Stimulated activated CD8-positive, alpha-beta memory T cell treated with anti-CD3 and anti-CD28 coated beads, Interleukin-12 subunit alpha, Interleukin-12 subunit beta, amount 100 ng/mL, for 4 hours (primary cell): ENCODE results near the gene TICRR.

Experiments used
- DNase-seq: peaks from one replicate; pipeline ENCODE4 v3.0.0-alpha.2; 2020; ENCODE audit warnings: low read depth

Gene TICRR

DNA sequence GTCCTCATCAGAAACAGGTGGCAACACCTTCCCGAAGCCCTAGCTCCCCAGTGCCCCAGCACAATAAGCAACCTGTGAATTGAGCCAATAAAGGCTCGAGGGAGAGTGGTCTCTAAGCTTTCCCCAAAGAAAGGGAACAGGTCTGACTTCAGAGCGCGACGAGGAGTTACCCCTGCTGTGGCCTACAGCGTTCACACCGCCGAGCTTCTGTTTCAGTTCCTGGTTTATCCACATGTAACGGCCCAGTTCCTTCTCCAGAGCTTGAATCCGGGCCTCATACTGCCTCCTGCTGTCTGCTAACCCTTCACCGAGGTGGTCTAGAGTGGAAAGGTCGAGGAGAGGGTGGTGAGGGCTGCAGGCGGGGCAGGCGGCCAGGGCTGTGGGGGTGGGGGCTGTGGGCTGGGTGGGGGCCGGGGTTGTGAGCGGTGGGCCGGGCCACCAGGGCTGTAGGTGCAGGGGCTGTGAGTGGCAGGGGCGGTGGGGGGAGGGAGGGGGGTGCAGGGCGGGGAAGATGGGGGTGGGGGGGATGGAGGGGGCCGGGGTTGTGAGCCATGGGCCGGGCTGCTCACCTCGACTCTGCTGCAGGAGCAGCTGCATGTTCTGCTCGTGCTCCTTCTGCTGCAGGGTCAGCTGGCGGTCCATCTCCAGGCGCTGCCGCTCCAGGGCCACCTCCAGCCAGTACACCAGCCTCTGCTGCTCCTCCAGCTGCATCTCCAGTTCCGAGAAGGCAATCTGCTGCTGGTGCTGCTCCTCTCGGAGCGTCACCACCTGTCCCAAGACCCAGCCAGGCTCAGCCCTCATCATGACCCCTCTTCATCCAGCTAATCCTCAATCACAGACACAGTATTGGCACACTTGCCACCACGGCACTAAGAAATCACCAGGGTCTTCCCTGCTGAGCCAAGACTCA is 53.8 kb downstream of the TICRR start:
- no peak for DNase-seq

DNA sequence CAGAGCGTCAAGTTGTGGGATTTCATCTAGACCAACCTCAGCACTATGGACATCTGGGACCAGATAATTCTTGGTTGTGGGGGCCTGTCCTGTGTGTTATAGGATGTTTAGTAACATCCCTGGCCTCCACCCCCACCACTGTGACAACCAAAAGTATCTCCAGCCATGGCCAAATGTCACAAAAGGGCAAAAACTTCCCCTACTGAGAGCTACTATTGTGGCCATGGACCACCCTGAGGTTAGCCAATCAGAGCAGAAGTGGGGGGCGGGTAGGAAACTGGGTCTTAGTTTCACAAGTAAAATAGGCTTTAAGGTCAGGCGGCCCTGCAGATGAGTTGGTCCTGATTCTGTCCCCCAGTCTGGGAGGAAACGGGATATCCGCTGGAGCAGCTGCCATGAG is 54.6 kb downstream of the TICRR start:
- DNase-seq, result no peak

DNA sequence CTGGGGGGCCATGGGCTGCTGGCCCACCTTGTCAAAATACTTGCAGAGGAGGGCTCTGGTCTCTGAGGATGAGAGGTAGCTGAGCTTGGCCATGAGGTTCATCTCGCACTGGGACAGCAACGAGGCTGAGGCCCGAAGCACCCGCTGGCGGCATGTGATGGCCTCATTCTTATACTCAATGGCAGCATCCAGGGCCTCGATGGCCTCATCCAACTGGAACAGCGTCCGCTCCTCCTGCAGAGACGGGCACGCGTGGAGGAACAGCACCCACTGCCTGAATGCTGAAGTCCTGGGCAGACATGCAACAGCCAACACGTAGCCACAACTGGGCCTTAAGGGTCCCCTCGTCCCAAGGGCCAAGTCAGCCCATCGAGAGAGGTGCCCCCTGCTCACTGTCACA is 55.0 kb downstream of the TICRR start:
- no peak for DNase-seq

DNA sequence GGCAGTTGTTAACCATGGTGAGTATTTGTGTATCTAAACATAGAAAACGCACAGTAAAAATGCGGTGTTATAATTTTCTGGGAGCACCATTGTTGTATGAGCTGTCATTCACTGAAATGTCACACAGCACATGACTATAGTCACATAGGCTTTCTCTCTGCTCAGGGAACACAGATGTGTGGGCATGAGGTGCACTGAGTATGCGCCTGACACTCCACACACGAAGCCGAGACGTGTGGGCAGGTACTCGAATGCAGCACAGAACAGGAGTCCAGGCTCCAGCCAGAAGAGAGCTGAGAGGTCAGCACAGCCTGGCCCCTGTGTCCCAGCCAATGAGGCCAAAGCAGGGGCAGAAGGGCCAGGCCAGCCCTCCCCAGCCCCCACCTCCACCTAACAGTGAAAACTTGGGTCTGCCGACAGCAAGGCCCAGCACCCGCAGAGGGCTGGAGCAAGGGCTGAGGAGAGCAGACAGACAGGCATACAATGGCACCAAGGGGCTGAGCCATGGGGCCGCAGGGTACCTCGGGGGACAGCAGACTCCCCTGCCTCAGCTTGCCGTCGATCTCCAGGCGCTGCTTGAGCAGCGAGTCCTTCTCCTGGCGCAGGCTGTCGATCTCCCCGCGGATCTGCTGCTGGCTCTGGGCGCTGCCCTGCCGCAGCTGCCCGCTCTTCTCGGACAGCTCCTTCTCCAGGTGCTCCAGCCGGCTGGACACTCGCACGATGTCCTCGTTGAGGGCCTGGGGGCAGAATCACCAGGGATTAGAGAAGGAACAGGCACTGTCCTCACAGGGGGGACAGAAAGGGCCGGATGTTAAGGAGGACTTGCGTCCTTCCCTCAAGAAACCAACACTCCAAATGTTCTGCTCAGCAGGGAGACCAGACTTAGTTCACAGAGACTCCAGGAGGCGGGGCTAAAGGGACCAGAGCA is 56.0 kb downstream of the TICRR start:
- no peak for DNase-seq

DNA sequence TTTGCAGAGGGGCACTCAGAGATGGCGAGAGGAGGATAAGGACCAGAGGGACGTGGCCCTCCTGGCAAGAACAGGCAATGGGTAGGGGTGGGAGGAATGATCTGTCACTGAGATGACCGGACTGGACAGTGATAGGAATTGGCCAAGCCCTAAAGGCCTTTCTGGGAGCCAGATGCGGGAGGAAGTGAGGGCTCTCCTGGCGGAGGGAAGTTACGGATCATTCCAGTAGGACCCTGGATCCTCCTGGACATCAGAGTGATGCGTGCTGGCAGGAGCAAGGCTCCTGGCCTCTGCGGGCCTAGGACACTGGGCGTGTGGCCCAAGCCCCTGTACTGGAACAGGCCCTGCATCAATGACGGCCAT is 56.6 kb downstream of the TICRR start:
- no peak for DNase-seq

DNA sequence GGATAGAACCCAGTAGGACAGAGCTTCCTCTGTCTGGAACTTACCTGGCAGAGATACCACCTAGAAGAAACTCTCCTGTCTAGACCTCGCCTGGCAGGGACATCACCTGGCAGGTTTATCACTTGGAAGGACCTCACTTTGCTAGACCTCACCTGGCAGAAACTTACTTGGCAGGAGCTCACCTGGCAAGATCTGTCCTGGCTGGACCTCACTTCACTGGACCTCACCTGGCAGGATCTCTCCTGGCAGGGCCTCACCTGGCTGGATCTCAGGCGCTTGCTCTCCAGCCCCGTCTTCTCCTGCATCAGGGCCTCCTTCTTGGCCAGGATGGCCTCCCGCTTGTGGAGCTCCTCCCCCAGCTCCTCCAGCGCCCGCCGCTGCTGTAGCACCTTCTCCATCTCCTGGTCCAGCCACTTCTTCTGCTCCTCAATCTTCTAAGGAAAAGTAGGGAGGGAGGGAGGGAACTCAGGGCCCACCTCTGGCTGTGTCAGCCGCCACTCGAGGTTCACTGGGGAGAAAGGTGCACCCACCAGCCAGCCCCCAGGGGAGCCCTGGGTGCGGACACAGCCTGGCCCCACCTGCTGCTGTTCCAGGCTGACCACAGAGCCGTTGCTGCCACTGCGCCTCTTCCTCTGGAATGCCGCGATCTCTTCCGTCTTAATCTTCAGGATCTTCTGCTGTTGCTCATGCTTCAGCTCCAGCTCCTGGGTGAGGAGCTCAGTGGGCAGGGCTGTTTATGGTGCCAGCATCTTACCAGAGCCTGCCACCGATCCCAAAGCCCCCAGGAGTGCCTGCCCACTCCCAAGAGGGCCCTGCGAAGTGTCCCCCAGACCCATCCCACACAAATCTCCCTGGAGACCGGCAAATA is 57.5 kb downstream of the TICRR start:
- no peak for DNase-seq

DNA sequence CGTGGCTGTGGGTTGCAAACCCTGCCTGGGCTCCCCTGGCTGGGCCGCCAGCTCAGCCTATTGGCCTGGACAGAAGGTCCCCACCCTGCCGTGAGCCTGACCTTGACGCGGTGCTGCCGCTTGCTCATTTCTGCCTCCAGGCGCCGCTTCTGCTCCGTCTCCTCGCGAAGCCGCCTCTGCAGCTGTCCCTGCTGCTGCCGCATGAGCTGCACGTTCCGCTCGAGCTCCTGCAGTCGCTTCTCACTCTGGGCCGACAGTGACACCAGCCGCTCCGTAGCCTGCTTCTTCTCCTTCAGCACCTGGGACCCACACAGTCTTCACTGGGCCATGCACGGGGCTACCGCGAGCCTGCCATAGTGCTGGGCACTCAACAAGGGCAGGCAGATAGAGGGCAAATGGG is 58.3 kb downstream of the TICRR start:
- DNase-seq, result no peak

DNA sequence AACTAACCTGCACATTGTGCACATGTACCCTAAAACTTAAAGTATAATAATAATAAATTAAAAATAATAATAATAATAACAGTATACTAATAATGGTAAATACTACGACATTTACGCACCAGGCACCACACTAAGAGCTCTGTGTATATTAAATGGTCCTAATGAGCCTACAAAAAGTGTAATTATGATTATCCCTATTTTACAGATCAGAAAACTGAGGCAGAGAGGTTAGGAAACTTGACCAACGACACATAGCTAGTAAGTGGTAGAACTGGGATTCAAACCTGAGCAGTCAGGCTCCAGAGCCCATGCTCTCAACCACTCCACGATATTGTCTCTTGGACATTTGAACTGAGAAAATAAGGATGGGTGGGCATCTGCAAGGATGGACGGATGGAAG is 65.0 kb downstream of the TICRR start:
- DNase-seq, result no peak

DNA sequence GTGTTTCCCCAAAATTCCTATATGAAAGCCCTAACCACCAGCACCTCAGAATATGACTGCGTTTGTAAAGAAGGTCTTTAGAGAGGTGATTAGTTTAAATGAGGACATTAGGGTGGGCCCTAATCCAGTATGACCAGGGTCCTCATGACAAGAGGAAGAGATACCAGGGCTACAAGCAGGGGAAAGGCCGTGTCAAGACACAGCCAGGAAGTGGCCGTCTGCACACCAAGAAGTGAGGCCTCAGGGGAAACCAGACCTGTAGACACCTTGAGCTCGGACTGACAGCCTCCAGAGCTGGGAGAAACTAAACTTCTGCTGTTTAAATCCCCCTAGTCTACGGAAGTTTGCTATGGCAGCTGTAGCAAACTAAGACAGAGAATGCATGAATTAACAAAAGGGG is 65.8 kb downstream of the TICRR start:
- no peak for DNase-seq

DNA sequence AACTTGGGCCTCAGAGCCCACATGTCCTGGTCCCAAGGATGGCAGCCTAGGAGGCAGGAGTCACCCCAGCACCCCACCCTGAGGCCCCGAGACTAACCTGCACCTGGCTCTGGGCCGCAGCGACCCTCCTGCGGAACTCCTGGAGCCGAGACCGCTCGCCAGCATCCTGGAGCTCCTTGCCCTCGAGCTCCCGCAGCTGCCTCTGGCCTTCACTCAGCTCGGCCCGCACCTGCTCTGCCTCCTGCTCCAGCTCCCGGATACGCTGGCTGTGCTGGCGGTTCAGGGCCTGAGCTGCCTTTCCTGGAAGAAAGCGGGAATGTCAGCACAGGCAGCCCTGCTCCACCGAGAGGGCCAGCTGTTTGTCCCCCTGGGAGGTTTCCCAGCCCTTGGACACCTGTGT is 66.8 kb downstream of the TICRR start:
- DNase-seq, result no peak

DNA sequence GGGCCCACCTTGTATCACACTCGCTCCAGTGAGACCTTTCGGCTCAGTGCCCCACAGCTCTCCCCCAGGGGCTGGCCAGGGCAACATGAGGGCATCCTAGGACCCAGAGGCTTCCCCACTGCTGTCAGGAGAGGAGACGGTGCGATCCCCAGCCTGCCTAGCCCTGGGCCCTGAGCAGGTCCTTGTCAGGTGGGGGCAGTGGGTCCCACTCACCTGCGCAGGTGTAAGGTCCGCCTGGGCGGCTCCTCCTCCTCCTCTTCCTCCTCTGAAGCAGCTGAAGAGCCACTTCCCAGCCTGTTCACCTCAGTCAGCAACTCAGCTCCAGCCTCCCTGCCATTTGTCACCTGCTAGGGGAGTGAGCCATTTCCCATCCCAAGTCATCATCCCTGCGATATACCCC is 70.4 kb downstream of the TICRR start:
- no peak for DNase-seq

DNA sequence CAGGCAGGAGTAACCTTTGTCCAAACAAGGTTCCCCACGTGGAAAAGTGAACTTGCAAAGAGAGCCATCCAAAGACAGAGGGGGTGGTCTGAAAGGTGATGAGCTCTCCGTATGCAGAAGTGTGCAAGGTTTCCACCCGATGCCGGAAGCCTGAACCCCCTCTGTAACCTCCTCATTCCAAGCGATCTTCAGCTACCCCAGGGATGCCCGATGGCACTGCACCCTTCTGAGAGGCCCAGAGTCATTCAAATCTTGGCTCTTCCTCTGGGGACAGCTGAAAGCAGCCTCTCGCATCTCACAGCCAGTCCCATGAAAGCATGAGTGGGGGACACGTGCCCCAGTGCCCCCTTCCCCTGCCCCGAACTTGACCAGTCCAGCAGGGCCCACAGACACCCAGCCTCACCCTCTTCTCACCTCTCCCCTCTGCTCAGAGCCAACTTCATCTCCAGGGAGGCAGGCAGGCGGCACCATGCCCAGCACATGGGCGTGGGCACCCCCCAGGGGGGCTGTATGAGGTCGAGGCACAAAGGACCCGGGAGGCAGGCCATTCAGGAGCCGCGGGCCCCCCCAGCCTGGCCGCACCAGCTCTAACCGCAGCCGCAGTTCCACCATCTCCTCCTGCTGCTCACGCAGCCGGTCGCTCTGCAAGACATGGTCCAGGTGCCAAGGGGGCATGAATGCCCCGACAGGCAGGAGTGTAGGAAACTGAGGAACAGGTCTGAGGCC is 71.3 kb downstream of the TICRR start:
- DNase-seq, result no peak

DNA sequence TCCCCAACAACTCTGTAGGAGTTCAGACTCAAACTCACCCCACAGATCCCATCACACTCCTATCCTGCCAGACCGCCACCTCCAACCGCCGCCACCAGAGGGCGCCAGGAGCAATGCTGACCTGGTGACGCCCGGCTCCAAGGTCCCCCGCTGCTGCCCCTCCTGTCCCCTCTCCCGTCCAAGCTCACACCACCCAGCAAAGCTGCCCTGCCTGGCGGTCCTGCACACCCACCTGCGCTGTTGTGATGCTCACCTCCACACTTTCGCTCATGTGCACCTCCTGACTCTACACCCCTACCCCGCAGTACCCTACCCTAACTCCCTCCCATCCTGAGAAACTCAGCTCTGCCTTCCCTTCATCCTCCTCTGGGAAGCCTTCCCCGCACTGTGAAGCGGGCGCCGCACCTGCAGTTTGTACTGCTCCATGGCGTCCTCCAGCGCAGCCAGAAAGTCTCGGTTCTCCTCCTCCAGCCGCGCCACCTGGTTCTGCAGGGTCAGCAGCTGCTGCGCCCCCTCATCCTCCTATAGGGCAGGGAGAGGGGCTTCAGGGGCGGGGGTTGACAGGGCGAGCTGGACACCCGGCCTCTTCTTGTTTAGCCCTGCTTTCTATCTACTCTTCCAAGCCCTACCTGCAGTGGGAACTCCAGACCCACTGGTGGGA is 72.1 kb downstream of the TICRR start:
- no peak for DNase-seq

DNA sequence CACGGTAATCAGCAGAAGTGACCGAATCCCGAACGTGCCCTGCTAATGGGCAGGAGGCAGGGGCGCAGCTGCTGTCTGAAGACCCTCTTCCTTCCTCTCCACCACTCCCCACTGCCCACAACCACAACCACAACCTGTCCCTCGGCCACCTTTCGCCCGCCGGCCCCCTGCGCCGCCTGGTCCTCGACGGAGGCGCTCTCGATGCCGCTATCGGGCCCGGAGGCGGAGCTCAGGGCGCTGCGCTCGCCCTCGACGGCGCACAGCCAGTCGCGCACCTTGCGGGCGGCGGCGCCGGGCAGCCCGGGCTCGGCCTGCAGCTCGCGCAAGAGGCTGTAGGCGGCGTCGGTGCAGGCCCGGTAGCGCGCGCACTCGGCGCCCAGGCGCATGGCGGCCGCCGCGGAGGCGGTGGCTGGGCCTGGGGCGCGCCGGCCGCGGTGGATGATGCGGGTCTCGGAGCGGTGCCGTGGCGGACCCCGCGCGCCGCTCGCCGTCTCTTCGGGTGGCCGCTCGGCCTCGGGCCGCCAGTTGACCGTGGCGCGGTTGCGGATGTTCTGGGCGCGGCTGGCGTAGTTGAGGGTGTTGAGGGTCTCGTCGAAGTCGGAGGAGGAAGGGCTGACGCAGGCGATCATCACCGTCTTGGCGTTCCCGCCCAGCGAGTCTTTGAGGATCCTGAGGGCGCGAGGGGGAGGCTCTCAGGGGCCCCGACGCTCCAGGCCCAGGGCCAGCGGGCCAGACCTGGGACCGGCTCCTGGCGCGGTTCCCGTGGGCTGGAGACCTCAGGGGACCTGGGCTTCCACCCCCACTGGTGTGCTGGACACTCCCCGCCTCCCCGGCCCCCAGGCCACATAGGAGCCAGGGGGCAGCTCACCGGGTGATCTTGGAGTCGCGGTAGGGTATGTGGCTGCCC is 73.1 kb downstream of the TICRR start:
- no peak for DNase-seq

DNA sequence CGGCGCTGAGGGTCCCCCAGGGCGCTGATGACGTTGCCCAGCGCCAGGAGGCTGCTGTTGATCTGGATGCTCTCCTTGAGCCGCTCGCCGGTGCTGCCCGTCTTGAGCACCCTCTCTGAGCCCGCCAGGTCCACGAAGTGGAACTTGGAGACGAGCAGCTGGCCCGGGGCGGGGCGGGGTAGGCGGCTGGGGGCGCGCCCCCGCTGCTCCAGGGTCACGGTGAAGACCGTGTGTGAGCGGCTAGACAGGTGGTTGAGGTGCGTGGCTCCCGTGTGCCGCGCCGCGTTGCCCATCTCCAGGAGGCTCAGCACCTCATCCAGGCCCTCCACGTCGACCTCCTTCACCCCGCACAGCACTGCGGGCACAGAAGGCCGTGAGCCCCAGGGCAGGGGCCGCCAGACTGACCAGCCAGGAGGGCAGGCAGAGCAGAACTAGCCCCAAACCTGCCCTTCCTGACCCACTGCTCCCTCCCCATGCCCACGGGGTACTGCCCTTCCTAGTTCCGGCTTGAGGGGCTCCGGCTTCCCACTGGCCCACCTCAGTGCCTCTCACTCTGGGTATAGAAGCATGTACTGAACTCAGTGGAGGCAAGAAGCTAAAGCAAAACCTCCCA is 73.8 kb downstream of the TICRR start:
- DNase-seq, result no peak

DNA sequence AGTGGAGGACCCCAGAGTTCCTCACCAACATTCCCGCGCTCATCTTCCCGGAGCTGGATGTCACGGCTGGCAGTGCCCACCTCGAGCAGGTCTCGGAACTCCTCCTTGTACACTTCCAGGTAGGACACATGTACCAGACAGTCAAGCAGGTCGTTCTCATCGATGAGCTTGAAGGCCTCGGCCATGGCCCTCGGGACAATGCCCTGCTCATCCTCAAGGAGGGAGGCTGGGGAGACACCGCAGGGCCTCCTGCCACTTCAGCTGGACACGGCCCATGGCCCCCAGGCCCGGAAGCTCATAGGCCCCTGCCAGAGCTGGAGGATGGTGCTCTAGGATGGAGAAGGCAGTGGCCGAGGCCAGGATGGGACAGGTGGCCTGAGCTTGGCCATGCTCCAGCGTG is 74.4 kb downstream of the TICRR start:
- DNase-seq, result no peak

DNA sequence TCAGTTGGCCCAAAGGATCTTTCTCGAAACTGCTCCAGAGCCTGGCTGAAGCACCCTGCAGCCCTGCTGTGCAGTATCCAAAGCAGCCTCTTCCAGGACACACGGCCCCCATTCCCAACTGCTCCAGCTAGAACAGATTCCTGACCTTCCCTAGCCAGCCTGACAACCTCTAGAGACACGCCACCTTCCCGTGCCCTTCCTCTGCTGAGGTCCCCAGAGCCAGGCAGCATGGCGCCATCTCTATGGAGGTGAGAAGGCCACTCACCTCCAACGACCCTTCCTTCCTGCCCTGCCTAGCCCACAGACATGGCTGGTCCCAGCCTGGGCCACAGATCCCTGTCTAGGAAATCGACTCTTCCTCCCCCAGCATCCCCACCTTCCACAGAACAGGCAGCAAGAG is 76.9 kb downstream of the TICRR start:
- no peak for DNase-seq

DNA sequence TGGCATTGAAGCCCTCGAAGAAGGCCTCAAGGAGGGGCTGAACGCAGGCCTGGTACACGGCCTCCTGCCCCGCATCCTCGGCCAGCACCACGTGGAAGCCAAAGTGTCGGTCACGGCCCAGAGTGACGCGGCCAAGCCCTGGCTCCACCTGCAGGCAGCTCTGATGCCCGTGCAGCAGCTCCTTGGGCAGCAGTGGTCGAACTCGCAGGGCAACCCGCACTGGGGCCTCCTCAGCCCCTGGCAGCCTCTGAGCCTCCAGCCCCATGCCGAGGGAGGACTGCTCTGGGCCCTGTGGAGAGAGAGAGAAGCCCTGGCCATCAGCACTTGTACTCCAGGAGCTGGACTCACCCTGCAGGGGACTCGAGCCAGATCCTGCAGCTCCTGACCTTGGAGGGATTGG is 77.4 kb downstream of the TICRR start:
- DNase-seq, result no peak

DNA sequence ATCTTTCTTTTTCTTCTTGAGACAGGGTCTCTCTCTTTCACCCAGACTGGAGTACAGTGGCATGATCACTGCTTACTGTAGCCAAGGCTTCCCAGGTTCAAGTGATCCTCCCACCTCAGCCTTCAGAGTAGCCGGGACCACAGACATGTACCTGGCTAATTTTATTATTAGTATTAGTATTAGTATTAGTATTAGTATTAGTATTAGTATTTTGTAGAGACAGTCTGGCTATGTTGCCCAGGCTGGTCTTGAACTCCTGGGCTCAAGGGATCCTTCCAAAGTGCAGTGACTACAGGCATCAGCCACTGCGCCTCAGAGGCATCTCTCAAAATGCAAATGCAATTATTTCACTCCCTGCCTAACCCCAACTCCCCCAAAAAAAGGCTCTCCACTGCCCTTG is 78.3 kb downstream of the TICRR start:
- no peak for DNase-seq
